ENCODE results near the gene USP30.
A peak's percentile ranks its signal among the peaks of the same experiment; 100 is the strongest.

USP30 gene

DNA sequence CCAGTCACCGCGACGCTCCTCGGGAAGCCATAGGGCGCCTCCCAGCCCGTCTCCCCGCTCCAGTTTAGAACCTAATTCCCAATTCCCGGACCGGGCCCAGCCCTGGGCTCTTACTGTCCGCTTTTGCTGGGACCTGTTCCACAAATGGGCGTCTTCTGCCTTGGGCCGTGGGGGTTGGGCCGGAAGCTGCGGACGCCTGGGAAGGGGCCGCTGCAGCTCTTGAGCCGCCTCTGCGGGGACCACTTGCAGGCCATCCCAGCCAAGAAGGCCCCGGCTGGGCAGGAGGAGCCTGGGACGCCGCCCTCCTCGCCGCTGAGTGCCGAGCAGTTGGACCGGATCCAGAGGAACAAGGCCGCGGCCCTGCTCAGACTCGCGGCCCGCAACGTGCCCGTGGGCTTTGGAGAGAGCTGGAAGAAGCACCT lies 45.8 kb downstream of the USP30 start:
- peak; percentile 57 for DNase-seq (ENCODE audit: low spot score)

DNA sequence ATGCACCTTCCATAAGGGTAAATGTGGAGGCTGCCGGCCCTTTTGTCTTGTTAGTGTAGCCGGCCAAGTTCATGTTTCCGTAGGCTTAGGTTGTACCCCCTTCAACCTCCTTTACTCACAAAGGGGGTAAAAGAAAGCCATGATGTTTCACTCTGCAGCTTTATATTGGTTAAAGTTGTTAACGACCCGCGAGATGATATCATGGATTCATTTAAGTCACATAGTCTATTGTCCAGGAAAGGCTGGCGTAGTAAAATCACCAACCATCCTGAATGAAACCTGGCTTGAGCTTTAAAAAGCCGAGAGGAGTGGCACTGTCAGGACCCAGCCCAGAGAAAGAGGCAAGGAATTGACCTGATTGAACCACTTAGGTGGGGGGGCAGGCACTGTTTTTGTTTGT lies 46.3 kb downstream of the USP30 start:
- DNase-seq (ENCODE audit: low spot score), result peak; percentile 18

DNA sequence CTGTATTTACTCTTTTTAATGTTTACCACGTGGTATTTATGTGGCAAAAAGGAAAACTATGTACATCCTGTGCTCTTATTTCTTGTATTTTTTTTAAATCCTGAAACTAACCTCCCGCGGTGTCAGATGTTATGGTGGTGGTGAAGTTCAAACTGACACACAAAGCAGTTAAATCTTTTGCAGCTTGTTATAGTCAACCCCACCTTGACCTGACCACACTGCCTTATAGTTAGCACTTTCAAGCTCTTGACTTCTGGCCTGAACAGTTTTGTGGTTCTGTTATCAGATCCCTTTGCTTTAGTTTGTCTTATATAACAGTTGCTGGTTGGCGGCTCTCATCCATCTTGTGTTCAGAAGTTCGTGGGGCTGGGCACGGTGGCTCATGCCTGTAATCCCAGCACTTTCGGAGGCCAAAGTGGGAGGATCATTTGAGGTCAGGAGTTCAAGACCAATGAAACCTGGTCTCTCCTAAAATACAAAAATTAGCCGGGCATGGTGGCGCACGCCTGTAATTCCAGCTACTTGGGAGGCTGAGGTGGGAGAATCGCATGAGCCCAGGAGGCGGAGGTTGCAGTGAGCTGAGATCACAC lies 47.1 kb downstream of the USP30 start:
- DNase-seq (ENCODE audit: low spot score), result no peak

DNA sequence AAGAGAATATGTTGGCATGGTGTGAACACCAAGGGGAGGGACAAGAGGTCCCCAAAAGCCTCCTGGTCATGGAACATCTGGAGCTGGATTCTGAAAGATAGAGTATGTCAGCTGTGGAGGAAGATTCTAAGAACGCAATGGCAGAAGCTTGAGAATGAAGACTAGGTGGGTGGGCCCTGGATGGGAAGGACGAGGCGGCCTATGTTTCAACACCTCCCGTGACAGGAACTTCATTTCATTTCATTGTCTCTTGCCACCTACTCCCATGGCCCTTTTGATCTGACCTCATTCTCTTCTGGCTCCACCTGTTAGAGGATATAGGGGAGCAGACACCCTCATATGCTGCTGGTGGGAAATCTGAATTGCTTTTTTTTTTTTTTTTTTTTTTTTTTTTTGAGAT lies 48.4 kb downstream of the USP30 start:
- DNase-seq (ENCODE audit: low spot score), result no peak

DNA sequence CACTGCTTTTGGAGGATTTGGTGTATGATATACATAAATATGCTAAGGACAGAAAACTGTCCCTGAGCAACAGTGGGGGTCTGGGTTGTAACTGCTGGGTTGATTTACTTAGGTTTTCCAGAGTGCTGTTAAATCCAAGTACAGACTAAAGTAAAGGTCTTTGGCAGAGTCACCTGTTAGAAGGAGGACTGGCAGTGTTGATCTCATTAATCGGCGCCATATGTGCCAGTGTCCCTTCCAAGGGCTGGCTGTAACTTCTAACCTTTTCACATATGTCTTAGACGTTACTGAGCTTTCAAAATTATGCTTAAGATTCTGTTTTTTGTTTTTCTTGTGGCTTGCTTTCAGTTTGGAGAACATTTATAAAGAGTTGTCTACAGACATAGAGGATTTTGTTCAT lies 50.1 kb downstream of the USP30 start:
- no peak for DNase-seq (ENCODE audit: low spot score)

DNA sequence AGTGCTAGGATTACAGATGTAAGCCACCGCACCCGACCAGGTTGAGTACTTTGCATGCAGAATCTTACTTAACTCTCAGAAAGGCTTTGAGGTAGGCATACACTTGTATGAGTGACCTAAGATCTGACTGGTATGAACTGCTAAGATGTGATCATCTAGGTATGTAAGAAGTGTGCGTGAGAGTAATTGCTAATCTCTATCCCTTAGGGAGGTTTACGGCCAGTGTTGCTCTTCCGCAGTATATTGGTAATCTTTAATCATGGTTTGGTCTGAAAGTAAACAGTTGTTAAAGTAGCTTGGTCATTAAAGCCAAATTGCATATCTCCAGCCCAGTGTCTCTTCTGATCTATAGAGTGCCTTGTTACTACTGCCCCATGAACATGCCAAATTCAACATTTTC lies 52.8 kb downstream of the USP30 start:
- DNase-seq (ENCODE audit: low spot score), result no peak

DNA sequence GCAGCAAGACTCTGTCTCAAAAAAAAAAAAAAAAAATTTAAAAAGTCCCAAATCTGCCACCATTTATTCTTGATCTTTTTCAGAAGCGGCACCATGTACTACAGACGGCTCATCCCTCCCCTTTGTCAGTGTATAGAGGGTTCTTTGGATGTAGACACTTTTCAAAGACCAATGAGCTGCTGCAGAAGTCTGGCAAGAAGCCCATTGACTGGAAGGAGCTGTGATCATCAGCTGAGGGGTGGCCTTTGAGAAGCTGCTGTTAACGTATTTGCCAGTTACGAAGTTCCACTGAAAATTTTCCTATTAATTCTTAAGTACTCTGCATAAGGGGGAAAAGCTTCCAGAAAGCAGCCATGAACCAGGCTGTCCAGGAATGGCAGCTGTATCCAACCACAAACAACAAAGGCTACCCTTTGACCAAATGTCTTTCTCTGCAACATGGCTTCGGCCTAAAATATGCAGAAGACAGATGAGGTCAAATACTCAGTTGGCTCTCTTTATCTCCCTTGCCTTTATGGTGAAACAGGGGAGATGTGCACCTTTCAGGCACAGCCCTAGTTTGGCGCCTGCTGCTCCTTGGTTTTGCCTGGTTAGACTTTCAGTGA lies 57.5 kb downstream of the USP30 start:
- no peak for DNase-seq (ENCODE audit: low spot score)

DNA sequence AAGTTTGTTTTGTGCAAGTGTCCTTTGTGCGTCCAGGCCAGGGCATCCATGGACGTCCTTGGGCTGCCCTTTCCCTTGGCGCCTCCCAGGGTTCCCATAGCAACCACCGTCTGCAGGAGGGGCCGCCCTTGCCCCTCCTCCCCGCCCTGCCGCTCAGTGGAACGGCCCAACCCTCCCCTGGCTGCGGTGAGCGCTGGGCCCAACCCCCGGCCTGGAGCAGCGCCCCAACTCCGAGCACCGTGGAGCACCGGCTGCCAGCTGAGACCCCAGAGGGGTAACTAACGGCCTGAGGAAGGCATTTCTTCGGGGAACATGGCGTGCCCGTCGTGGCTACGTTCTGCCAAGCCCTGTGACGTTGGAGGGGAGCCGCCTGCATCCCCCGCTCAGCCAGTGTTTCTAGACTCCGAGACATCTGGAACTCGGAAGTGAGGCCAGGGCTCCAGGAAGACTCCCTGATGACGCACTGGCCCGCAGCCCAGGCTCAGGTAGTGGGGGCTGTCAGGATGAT lies 58.7 kb downstream of the USP30 start:
- DNase-seq (ENCODE audit: low spot score), result peak; percentile 76

DNA sequence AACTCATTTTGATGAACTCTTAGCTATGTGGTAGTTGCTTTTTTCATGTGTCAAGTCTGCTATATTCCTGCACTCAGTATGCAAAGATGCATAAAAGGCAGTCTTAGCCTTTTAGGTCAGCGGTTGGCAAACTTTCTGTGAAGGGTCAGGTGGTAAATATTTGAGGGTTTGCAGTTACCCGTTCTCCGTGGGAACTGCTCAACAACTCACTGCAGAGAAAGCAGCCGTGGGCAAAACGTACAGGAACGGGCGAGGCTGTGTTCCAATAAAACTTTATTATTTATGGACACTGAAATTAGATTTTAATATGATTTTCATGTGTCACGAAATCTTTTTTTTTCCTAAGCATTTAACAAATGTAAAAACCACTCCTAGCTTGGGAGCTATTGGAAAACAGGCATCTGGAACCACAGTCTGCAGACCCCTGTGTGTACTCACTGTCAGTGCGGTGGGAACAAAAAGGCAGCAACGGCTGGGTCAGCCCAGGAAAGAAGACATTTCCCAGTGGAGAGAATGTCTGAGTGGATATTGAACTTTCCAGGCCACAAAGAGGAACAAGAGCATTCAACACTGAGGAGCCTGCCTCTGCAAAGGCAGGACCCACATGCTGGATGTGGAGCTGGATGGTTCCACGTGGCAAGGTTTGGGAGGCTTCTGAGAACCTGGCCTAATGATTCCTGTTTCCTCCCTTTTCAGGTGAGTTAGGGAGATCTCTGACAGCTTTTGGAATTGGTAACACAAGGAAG lies 60.5 kb downstream of the USP30 start:
- DNase-seq (ENCODE audit: low spot score), result no peak

DNA sequence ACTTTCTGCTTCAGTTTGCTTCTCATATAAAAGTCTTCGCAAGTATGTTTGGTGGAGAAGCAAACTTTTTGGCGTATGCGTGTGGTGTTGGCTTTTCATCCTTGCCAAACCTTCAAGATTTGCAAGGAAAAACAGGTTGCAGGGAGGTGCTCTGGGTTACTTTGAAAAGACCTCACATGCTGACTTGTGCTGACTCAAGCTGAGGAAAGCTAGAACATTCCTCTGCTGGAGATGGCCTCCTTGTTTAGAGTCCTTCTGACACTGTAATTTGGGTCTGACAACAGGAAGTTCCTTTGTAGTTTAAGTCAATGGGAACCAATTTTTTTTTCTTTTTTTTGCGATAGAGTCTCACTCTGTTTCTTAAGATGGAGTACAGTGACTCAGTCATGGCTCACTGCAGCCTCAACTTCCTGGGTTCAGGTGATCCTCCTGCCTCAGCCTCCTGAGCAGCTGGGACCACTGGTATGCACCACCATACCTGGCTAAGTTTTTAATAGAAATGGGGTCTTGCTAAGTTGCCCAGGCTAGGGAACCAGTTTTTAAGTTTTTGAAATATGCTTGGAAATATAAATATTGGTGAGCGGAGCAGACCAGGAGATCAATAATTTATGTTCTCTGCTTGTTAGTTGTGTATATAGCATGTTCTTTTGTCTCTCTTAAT lies 61.4 kb downstream of the USP30 start:
- peak; percentile 15 for DNase-seq (ENCODE audit: low spot score)

DNA sequence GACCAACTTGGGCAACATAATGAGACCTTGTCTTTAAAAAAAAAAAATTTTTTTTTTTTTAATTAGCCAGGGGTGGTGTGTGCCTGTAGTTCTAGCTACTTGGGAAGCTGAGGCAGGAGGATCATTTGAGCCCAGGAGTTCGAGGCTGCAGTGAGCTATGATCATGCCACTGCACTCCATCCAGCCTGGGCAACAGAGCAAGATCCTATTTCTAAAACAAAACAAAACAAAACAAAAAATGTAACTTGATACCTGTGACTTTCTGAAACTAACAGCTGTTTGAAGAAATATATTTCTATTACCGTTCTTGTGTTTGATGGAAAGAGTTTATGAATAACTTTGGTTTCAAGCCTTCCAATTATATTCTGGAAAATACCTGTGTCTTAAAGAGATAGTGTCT lies 62.3 kb downstream of the USP30 start:
- no peak for DNase-seq (ENCODE audit: low spot score)

DNA sequence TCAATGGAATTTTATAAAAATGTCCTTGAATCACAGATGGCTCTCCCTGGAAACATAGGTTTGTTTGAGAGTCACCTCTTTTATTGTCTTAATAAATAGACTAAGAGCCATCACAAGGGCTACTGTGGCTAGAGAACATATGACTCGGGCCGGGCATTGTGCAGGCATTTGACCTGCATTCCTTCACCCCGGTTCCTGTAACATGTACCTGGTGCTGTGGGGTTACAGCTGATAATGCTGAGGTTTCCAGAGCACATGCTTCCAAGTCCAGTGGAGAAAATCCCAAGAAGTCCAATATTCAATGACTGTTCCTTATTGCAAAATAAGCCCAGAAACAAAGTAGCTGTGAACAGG lies 63.0 kb downstream of the USP30 start:
- DNase-seq (ENCODE audit: low spot score), result no peak

DNA sequence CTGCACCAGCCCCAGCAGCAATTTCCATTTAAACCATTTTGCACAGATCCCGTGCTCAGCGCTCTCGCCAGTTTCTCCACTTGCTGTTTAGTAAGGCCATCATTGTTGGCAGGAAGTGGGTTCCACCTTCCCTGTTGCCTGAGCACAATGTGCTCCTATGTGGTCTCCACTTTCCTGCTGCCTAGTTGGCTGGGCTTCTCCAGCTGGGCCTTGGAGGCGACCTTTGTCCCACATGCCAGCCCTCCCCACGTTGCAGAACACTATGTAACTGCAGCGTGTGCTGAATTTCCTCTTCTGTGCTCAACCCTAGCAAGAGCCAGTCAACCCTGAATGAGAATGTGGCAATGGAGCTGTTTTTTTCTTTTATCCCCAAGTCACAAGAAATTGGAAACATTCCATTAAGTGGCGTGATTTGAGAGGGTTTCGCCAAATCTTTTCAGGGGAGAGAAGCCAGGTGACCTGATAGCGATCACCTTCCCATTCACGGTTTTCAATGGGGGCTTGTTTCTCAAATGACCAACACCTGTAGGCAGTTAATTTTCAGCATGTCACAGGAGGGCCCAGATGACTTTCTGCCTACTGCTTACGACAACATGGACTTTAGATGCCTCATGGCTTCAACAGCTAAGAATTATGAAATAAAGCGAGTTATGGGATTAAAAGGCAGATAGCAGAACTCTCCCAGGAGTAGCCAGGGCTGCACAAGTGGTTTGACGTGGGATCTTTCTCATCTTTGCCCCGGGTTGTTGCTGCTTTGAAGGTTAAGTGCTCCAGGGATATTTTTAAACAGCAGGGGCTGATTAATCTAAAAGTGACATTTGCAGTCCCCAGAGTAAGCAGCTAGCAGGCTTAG lies 63.6 kb downstream of the USP30 start, which contains the start of gene ACACB:
Gene ACACB (plus strand): TSS at position 830 of the 853 bp plus-strand sequence. CDS start 22,819 bp downstream, outside the sequence.
- DNase-seq (ENCODE audit: low spot score), result peak; percentile 62

DNA sequence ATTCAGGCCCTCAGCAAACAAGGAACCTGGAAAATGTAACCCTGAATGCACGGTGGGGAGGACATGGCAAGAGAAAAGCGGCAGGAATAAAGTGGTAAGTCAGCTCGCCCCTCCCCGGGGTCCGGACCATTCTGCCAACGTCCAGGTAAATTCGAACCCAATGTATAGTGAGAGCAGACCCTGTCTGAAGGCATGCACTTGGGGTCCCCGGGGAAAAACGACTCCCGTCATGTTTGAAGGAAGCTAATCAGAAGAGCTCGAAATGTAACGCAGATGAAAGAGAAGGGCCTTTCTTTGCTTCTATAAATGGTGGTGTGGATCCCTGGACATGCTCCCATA lies 64.2 kb downstream of the USP30 start:
- DNase-seq (ENCODE audit: low spot score), result no peak

DNA sequence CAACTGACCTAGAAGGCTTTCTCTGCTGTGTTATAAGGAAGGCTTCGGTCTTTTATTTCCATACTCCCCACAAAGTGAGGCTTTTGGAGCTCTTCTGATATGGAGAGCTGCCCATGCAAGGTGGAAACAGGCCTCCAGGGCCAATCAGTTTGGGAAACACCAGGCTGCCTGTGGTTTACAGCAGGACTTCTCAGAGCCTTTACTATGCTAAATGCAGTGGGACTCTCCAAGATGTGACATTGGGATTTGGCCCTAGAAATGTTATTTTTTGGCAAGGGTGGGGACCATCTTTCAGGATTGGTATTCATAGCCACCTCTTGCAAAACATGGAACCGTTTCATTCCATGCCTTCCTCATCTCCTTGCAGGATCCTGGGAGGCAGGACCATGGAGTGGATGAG lies 67.7 kb downstream of the USP30 start:
- no peak for DNase-seq (ENCODE audit: low spot score)

DNA sequence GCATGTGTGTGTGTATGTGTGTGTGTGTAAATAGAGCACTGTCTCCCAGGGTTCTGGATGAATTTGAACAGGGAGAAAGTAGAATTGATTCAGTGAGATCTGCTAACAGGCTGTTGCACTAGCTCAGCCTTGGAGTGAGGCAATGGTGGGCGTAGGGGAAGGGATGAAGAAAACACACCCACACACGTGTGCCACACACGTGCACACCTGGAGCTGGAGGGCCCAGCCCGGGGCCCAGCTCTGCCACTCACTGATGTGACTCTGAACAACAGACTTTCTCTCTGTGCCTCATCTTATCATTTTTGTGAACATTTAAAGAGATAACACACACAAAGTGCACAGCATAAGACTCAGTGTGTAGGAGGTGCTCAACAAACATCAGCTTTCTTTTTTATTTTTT lies 68.2 kb downstream of the USP30 start:
- DNase-seq (ENCODE audit: low spot score), result no peak

DNA sequence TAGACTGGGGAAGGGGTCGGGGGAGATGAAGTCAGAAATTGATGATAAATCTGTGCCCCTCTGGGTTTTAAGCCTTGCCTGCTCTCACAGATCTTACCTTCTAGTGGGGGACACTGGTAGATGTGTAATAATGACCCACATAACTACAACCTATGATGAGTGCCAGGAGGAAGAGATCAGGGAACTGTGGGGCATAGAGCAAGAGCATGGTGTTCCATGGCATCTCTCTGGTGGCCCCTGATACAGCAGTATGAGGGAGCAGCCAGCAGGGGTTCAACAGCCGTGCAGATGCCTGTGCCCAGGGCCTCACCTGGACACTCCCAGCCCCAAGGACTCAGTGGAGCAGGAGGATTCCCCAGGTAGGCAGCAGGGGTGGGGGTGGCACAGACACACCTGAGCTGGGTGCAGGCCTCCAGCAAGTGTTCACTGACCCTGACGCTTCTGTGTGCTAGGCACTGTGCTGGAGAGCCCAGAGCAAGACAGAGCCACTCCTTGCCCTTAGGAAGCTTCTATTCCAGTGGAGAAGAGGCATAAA lies 69.0 kb downstream of the USP30 start:
- no peak for DNase-seq (ENCODE audit: low spot score)

DNA sequence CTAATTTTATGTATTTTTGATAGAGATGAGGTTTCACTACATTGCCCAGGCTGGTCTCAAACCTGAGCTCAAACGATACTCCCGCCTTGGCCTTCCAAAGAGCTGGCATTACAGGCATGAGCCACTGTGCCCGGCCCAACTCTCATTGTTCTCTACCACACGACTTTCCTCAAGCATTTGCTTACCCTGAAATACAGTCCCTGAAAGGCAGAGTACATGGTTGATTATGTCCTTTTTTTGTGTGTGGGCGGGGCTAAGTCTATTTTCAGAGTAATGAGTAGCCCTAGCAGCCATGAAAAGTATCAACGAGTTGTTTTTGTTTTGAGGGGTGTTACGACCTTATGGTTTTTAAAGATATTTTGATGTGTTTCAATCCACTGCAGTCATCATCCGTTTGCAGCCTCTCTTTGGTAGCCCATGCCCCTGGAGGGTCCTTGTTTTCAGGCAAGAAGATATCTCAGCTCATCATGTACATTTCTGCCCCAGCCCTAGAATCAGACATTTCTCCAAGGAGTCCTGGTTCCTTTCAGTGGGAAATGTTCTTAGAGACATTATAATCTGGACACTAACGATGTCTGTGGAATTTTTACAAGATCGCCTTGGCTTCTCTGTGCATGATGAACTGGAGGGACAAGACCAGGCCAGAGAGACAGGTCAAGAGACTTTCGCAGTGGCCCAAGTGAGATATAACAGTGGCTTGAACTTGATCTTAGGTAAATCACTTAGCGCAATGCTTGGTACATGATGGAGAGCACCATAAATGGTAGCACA lies 72.7 kb downstream of the USP30 start:
- DNase-seq (ENCODE audit: low spot score), result no peak

DNA sequence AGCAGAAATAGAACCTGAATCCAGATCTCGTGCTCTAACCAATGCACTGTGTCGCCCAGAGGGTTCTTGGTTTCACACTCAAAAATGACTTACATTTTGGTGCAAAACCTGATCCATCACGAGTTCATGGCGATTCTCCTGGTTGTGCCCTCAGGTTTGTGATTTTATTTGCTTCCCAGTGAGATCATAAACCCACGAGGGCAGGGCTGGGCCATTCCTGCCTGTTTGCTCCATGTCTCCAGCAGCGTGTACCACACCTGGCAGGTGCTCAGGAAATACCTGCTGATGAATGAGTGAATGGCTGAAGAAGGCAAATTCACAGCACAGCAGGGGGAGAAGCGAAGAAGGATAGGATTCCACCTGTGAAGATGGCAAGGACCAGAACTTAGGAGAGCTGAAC lies 73.4 kb downstream of the USP30 start:
- no peak for DNase-seq (ENCODE audit: low spot score)

DNA sequence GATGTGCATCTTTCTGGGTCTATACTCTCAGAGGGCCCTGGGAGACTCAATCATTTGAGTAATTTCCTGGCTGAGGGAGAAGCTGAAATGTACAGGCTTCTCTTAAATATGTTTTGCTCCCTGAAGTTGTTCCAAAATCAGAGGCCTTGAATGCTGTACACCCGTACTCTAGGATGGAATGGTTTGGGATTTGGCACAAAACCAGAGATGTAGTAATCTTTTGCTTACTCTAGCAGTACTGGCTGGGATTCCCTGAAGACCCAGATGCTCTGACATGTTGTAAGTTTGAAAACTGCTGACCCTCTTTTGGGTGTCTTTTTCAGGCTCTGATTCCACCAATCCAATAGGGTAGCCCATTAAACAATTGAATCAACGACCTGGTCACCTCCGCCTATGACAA lies 74.4 kb downstream of the USP30 start:
- DNase-seq (ENCODE audit: low spot score), result no peak

Measured in kidney tubule cell (primary cell).